Posterior vena cava (tissue), 2 donors: ENCODE measurements around the gene GRIP1. TPM values are rescaled to one million over a fixed set of nuclear protein-coding genes. Genes with fewer than 3 reads are reported as not detected.

Experiments used
- DNase-seq: peaks from one replicate; pipeline ENCODE4 v3.0.0-alpha.2; 2020; ENCODE audit warnings: low spot score
- intact Hi-C, 2 donors: fragments of 100-400 bp; cut with DNase I; formaldehyde crosslinking; loops; one replicate each; pipeline versions ENCODE4 v1.14.1 to v1.14.2; 2022 to 2023
- total RNA-seq, 2 donors: library from RNA; stranded (reverse); fragmentation: NEBNext Ultra II Directional; extraction: Animal tissue kit (Norgen Biotek cat#: 25700); gene quantifications; one replicate each; pipeline ENCODE4 v1.2.1, GENCODE V29; 2021
- donor health status: DM: yes; HTN: yes; CAD: no.
- donor health status: DM: yes; HTN: yes; CAD: no.

Gene GRIP1
- total RNA-seq, 2 donors from 2014 or later = 6.8 to 12.5 TPM

DNA sequence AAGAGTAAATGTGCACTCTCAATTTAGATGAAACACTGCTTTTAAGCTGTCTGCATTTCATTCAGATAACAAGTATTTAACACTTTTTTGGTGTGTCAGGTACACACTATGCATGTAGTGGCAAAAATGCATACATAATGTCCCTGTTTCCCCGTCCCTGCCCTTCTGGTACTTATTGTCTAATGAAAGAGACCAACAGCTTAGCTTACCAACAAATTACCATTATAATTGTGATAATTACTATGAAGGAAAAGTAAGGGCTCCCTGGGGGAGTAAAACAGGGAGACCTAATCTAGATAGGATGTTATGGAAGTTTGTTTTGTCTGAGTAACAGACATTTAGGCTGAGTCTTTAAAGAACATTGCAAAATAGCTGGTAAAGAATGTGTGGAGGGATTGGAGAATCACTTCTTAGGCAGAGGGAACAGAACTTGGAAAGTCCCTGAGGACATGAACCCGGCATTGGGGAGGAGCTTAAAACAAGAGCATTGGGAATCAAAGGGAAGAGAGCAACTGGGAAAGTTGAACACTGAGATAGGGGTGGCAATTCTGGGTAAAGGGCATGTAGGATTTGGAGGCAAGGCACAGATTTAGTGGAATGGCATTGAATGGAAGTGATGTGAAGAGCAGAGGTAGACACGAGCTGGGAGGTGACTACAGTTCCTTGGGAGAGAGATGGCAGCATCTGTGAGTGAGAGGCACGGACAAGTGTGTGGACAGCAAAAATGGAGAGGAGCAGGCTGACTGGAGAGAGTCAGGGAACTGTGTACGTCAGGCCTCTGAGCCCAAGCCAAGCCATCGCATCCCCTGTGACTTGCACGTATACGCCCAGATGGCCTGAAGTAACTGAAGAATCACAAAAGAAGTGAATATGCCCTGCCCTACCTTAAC is 181.6 kb downstream of the GRIP1 start:
- intact Hi-C loops = loop anchor here in 1 of 2 donors (2.0 kb wide), 1 partner anchor 26 kb away; no protein-coding TSS in a partner anchor
- no peak for DNase-seq

DNA sequence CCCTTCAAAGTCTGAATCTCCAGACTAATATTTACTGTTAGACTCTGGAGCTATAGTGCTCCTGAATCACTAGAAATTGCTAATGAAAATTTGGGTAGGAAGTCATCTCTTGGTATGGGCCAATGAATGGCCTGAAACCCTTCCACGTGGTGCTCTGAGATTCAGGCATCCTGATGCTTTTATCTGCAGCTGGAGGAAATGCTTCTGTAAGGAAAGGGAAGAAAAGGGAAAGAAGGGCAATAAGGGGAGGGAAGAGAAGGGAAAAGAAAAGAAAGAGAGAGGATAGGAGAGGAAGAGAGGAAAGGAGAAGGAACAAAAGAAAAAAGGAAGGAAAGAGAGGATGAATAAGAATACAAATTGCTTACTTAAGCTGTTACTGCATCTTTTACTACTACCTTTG is 182.3 kb downstream of the GRIP1 start:
- DNase-seq = no peak
- intact Hi-C loops = loop anchor here in 1 of 2 donors (2.0 kb wide), 1 partner anchor 26 kb away; no protein-coding TSS in a partner anchor

DNA sequence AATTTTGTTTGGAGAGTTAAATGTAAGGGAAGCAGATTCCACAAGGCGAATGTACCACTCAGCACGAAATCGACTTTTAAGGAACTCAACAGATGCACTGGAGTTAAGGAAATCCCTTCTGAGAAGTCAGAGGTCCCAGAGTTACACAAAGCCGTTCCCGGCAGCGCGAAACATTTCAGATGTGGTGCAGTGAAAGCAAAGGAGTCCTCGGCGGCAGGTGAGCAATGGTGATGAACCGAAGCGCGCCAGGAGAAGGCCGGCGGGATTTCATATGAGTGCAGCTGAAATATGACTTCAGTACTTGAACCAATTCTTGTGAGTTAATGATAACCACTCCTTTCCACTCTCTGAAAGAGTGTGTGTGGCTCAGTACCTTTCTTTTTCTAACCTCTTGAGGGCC is 183.2 kb downstream of the GRIP1 start:
- intact Hi-C loops = loop anchor here in 1 of 2 donors (2.0 kb wide), 1 partner anchor 25 kb away; no protein-coding TSS in a partner anchor
- no peak for DNase-seq

GRCh38 chr12:66493819-66494218 is 185.1 kb downstream of the GRIP1 start:
- DNase-seq = no peak
- intact Hi-C loops = no loop called here

DNA sequence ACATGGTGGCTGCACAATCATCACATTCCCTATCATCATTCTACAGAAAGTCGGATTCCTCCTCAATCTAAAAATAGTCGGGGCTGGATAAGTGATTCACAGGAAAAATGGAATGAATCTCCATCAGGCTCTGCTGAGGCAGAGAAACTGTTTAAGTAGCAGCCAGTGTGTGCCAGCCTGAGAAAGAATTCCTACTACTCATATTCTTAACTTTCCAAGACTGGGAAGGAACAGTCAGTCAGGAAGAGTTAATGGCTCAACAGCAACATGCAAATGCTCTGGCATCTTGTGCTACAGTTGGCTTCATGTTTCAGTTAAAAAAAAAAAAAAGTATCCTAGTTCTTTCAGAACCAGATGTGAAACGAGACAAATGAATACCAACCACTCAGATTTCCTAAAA is 187.0 kb downstream of the GRIP1 start:
- no peak for DNase-seq
- intact Hi-C loops = no loop called here

- intact Hi-C loops = no loop called here
- no peak for DNase-seq
Observed at GRCh38 chr12:66482351-66483203, 196.3 kb downstream of the GRIP1 start.

DNA sequence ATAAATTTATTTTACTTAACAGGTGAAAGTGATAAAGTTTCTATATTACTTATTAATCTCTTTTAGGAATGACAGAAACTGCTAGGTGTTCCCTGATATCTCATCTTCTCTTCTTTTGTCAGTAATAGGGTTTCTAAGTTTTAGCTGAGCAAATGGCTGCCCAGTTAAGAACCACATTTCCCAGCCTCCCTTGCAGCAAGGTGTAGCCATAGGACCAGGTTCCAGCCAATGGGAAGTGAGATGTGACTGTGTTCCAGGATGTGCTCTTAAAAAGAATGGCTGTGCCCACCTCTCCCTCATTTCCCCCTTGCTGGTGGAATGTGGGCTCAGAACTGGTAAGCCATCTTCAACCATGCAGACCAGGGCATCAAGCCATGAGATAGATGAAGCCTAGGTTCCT is 210.9 kb downstream of the GRIP1 start:
- intact Hi-C loops = no loop called here

GRCh38 chr12:66461331-66461730 is 217.5 kb downstream of the GRIP1 start:
- intact Hi-C loops = no loop called here
- DNase-seq = no peak

More for the DNA sequence above, 210.9 kb downstream of the GRIP1 start:
- no peak for DNase-seq

DNA sequence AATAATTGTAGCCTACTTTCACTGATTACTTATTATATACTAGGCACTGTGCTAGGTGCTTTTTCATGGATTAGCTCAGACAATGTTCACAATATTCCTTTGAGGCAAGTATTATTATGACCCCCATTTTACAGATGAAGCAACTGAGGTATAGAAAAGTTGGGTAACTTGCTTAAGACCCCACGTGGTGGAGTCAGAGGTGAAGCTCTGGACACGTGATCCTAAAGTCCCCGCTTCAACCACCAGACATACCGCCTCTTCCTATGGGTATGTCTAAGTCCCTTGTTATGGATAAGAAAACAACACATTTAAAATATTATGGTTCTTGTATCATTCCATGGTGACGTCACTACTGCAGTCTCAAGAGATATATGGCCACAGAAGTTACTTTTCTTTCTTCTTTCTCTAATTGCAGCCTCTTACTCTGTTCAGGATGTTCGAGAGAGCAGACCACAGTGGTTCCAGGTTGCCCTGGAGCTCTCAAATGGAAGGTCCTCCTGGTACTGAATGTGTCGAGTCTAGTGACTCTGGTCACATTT is 218.9 kb downstream of the GRIP1 start:
- intact Hi-C loops = no loop called here
- DNase-seq = no peak

DNA sequence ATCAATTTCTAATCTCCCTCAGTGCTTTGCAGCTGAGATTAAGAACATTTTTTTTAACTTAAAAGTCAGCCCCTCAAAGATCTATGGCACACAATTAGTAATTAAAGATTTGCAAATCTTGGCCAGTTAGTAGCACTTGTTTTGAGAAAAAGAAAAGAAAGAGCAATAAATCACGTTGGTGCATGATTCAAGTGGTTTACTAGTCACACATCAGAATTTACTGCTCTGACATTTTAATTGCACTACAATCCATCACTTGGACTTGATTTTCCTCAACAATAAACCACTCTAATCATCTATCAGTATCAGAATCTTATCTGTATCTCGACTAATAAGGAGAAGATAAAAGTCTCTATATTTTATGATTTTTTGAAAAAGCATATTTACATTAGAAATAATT is 222.3 kb downstream of the GRIP1 start:
- intact Hi-C loops = no loop called here
- DNase-seq = no peak

DNA sequence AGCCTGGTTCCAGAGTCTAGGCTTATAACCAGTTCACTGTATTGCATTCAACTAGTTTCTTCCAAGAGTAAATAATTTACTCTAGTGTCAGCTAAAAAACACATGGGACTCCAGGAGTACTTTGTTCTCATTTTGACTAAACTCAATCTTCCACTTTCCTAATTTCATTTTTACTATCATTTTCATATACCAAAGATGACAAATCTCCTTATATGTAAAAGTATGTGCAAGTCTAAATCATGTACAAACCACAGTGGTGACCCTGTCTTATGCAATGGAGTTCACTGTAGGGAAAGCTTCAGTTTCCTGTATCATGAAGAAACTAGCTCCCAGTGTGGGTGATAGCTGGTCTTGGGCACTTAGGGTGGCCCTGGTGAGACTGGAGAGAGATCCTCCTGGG is 225.0 kb downstream of the GRIP1 start:
- DNase-seq = no peak
- intact Hi-C loops = no loop called here

GRCh38 chr12:66453120-66453519 is 225.8 kb downstream of the GRIP1 start:
- intact Hi-C loops = no loop called here
- no peak for DNase-seq

DNA sequence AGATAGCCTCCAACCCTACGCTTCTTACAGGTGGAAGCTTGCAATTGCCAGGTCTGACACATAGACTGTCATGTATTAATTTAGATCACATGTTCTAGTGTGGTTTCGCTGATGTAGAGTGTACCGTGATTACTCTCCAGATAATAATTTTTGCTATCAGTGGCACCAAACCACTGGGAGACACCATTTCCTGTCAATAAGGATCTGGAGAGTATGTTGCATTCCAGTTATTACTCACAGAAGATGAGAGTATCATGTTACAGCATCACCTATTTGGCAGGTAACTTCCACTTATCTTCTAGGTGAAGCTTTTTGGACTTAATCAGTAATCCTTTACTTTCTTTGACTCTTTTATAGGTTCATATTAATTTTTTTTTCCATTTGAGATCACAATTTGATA is 229.3 kb downstream of the GRIP1 start:
- intact Hi-C loops = no loop called here
- no peak for DNase-seq

- intact Hi-C loops = no loop called here
Observed at GRCh38 chr12:66447643-66448042, 231.2 kb downstream of the GRIP1 start.

GRCh38 chr12:66446276-66446675 is 232.6 kb downstream of the GRIP1 start:
- DNase-seq = no peak
- intact Hi-C loops = no loop called here

More at GRCh38 chr12:66447643-66448042, 231.2 kb downstream of the GRIP1 start:
- no peak for DNase-seq

GRCh38 chr12:66441905-66442559 is 236.8 kb downstream of the GRIP1 start:
- intact Hi-C loops = no loop called here

GRCh38 chr12:66438601-66439000 is 240.3 kb downstream of the GRIP1 start:
- intact Hi-C loops = no loop called here
- DNase-seq = no peak

More at GRCh38 chr12:66441905-66442559, 236.8 kb downstream of the GRIP1 start:
- no peak for DNase-seq

GRCh38 chr12:66430106-66430505 is 248.8 kb downstream of the GRIP1 start:
- intact Hi-C loops = no loop called here
- DNase-seq = no peak

DNA sequence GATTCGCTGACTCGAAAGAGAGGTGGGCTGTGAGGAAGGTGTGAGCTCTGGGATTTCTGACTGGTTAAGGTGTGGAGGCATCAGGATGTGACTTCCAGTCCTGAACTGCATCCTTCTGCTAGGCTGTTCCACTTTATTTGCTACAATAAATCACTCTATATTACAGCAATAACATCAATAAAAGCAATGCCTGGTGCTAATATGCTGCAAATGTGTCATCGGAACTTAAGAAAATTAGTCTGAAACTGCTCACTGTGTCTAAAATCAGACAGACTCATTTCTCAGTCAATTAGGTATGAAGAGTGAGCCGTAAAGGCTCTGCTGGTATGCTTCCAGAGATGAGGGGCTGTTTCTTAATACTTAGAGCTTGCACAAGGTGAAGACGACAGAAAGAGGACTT is 250.0 kb downstream of the GRIP1 start:
- intact Hi-C loops = no loop called here
- no peak for DNase-seq
